Bone marrow (tissue), 2 donors: ENCODE measurements around the gene COPE.
A peak's percentile ranks its signal among the peaks of the same experiment; 100 is the strongest.

ENCODE experiments used
- DNase-seq, 2 donors: peaks; one replicate each; lab custom pipeline; 2025; lab: John Stamatoyannopoulos, UW

Gene COPE

GRCh38 chr19:18895038-18895823 is 24.0 kb downstream of the COPE start:
- peak in 1 of 2 donors; percentile 9 for DNase-seq

DNA sequence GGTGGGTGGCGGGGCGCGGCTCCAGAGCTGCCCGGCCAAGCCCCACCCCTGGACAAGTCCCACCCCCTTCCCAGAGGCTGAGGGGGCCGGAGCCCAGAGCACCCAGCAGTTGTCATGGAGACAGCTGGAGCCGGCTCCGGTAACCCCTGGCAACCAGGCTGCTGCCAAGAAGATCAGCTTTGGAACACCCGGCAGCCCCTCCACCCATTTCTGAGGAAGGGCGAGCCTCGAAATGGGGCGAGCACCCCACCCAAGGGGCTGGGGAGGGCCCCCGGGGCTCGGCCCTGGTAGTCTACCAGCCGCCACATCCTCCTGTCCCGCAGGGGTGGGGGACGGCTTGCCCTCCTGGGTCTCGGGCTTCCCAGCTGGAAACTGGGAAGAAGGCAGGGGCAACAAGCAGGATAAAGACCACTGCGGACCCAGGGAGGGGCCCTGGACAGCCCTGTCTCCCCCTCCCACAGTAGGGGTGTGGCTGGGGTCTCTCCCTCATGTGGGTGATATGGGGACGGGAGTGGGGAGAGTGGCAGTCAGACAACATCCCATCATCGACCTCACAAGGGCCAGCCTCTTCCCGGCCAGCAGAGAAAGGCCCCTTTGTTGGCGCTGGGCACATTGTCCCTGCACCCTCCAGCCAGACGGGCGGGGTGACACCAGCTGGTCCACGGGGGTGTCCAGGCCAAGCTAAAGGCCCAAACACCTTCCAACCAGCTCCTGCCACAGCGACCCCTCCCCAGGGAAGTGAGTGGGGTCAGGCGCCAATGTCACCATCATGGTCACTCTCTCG is 24.7 kb downstream of the COPE start:
- no peak for DNase-seq

DNA sequence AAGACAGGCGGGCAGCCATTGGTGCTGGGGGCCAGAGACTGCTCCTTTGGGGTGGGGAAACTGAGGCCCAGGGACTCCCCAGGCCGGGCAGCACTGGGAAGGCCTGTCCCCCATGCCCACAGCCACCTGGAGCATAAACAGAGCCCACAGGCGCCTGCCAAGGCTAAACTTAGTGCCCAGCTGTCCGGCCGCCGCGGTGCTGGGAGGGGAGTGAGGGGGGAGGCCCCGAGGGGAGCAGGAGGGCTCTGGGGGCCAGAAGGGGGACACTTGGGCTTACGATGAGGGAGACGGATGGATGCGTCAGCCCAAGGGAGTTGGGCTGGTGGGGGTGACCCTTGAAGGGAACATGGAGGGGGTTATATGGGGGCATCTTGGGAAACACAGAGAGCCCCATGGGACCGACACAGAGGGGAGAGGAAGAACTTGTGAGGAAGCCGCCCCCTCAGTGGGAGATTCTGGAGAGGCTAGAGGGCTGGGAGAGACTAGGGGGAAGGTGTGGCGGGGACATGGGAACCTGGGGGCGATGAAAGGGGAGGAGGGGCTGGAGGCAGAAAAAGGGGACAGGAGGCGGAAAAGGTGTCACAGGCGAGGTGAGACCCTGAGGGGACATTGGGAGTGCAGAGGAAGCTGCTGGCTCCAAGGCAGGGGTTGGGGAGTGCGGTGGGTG is 25.5 kb downstream of the COPE start:
- no peak for DNase-seq

- DNase-seq = no peak
Observed at GRCh38 chr19:18889949-18890745, 29.0 kb downstream of the COPE start.

DNA sequence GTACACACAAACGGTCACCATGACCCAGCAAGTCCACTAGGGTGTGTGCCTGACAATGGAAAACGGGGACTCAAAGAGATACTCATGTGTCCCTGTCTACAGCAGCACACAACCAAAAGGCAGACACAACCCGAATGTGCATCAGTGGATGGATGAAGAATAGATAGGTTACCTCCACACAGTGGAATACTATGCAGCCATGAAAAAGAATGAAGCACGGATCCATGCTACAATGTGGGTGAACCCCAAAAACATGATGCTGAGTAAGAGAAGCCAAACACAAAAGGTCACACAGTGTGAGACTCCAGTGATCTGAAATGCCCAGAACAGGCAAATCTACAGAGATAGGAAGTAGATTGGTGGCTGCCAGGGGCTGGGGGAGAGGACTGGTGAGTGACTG is 32.2 kb downstream of the COPE start:
- DNase-seq = no peak

DNA sequence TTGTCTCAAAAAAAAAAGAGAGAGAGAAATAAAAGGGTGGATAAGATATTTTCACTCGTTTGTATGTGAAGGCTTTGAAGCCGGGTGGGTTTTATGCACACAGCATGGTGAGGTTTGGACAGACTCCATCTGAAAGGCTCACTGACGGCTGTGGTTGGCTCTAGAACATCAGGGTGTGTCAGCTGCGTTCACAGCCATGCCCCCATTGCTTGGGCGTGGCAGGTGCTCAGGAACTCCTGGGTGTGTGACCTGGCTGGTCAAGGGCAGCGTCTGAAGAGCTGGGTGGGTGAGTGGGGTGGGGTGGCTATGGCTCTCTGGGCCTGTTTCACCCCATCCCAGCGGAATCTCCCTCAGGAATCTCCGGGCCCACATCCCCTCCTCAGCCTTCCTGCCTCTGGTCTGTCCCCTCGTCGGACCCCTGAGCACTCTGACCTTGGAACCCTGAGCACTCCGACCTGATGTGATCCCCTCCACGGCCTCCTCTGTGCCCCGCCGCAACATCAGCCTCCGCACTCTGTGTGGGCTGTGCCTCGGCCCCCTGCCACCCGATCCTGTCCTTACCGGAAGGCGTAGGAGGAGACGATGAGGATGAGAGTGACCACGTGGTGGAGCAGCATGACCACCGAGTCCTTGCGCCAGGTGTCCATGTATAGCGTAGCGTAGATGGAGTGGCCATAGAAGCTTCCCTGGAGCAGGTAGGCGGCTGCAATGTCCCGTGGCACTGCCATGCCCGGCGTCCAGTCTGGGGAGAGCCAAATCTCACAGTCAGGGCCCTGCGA is 35.5 kb downstream of the COPE start:
- DNase-seq = no peak

- no peak for DNase-seq
Observed at GRCh38 chr19:18881491-18881890, 37.7 kb downstream of the COPE start.

GRCh38 chr19:18879579-18880373 is 39.4 kb downstream of the COPE start:
- DNase-seq = no peak

- no peak for DNase-seq
Observed at GRCh38 chr19:18878858-18879578, 40.2 kb downstream of the COPE start.

DNA sequence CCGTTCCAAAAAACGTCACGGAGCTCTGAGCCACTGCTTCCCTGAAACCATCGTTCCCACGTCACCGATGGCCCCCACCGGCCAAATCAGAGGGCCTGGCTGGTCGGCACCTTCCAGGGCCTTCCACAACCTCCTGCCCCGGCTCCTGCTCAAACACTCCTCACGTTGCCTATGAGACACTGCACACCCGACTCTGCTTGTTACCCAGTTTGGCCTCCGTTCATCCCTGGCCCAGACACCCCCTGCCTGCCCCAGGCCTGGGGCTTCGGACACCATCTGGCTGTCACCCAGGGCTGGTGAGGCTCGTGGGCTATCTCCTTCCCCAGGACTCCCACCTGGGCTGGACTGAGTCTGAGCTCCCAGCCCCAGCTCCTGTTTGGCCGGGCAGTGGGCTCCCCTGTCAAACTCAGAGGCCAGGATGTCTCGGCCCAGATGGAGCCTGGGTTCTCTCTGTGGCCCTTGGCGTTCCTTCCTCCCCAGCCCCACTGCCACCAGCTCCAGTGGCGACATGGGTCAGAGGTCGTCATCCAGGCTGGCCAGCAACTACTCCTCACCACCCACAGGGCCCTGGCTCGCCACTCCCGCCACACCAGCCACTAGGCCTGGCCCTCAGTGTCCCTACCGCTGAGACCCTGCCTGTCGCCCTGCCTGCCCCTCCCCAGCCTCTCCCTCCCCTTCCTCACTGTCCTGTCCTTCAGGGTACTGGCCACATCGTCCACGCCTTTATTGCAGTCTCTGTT is 41.0 kb downstream of the COPE start:
- no peak for DNase-seq

DNA sequence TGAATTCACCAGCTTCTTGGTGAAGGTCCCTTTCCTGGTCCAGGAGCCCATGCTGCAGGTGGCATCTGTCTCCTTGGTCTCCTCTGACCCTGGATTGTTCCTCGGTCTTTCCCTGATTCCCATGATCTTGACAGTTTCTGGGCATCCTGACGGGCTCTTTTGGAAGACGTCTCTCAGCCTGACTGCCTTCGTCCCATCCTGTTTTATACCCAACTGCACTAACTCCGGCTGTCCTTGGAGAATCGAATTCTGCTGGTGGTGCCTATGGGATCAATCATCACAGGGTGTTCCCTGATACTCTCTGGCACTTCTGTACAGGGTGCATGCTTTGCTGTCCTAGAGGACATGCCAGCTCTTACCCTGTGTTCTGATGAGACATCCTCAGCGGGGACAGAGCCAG is 42.3 kb downstream of the COPE start:
- no peak for DNase-seq

- DNase-seq = no peak
Observed at GRCh38 chr19:18875726-18876125, 43.5 kb downstream of the COPE start.

GRCh38 chr19:18871543-18871942 is 47.6 kb downstream of the COPE start:
- no peak for DNase-seq

GRCh38 chr19:18870531-18871172 is 48.5 kb downstream of the COPE start:
- no peak for DNase-seq

- no peak for DNase-seq
Observed at GRCh38 chr19:18869781-18870530, 49.2 kb downstream of the COPE start.

GRCh38 chr19:18869023-18869618 is 50.1 kb downstream of the COPE start:
- no peak for DNase-seq

DNA sequence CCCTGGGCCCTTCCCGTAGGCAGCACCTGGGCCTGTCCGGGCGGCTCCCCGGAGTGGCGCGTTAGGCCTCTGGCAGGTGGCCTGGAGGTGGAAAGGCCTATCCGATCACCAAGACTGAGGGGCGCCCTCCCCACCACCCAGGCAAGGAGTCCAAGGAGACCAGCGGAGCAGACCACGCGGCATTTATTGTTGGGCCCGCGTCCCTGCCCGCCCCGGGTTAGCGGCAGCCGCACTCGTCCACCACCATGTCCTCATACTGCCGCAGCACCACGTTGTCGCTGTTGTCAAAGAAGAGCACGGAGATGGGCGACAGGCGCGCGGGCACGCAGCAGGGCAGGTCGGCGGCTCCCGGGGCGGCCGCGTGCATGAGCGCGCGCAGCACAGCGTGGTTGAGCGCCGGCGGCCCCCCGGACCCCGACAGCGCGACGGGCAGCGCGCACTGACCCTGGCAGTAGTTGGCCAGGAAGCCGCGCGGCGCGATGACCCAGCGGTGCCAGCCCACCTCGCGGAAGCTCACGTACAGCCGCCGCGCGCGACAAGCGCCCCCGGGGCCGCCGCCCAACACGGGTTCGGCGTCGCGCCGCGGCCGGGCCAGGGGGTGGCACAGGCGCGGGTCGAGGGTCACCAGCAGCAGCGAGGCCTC is 50.7 kb downstream of the COPE start:
- no peak for DNase-seq
